K562 (cell line): Measurements from ENCODE around the gene LINGO3. TPM values are rescaled to one million over a fixed set of nuclear protein-coding genes. Genes with fewer than 3 reads are reported as not detected.

Experiments used
- ATAC-seq: fragments of 200-7000 bp; cut with Tn5 transposase; 3 replicates; pipeline ENCODE4 v1.9.1; 2020; ENCODE audit warnings: moderate library complexity
- BruUV-seq: library from RNA; stranded (reverse); fragments of 400-500 nt; replicated peaks from 2 replicates; lab custom pipeline; 2021; lab: Mats Ljungman, UMichigan
- CTCF ChIA-PET: fragments of 300-600 bp; formaldehyde crosslinking; extraction: SDS; loops from one replicate; lab custom pipeline; 2021; ENCODE audit warnings: low intra/inter-chr PET ratio; lab: Yijun Ruan, JAX
- POLR2A ChIA-PET: fragments of 300-600, 350-650 bp; sonication (Branson Sonifier 250); formaldehyde crosslinking; extraction: SDS; loops from one replicate; lab custom pipeline; 2021; ENCODE audit warnings: antibody characterized with exemption, inconsistent platforms; lab: Yijun Ruan, JAX
- DNase-seq, 4 experiments: peaks; one replicate each; pipeline versions ENCODE4 v3.0.0 to v3.0.0-alpha.2; 2011 to 2018; ENCODE audit warnings: low spot score in 3 of 4, mixed read lengths in 3 of 4; ENCODE audit errors: extremely low read depth in 1 of 4
- FAIRE-seq: peaks from 2 replicates; lab custom pipeline; 2011; peaks lifted over from hg19 to GRCh38; lab: Jason Lieb, UNC
- H2AFZ ChIP-seq: 2 replicates; pipeline ENCODE4 v1.6.0; 2011; ENCODE audit warnings: low read depth, low read length, control low read depth, inconsistent platforms
- H3K27ac ChIP-seq: fragments of 200-600 bp; 3 replicates; pipeline ENCODE4 v1.8.0; 2011; ENCODE audit warnings: low read depth, mild to moderate bottlenecking, control low read depth, inconsistent platforms, low read length, moderate library complexity, mixed read lengths; ENCODE audit errors: extremely low read depth
- H3K27me3 ChIP-seq, 2 experiments: fragments of 300-600 bp in 1 of 2; 2 replicates in 1 of 2; 3 replicates in 1 of 2; pipeline versions ENCODE4 v1.6.0 to v1.8.0; 2011; ENCODE audit warnings: inconsistent platforms in 2 of 2, low read length in 2 of 2, mild to moderate bottlenecking in 1 of 2, mixed read lengths in 1 of 2, moderate library complexity in 1 of 2; ENCODE audit not compliant: control insufficient read depth in 2 of 2, insufficient read depth in 2 of 2
- H3K36me3 ChIP-seq: fragments of 300-600 bp; 3 replicates; pipeline ENCODE4 v1.8.0; 2011; ENCODE audit warnings: mild to moderate bottlenecking, low read length, inconsistent platforms; ENCODE audit not compliant: control insufficient read depth, insufficient read depth
- H3K4me1 ChIP-seq, 2 experiments: fragments of 200-600 bp in 1 of 2; replicated peaks in 1 of 2; 2 replicates in 1 of 2; 3 replicates in 1 of 2; pipeline versions ENCODE4 v1.5.1 to v1.8.0; 2011; ENCODE audit warnings: inconsistent platforms in 2 of 2, low read length in 2 of 2, mild to moderate bottlenecking in 1 of 2, mixed read lengths in 1 of 2, moderate library complexity in 1 of 2; ENCODE audit not compliant: control insufficient read depth in 2 of 2, insufficient read depth in 2 of 2
- H3K4me2 ChIP-seq: 2 replicates; pipeline ENCODE4 v1.6.1; 2011; ENCODE audit warnings: low read length, control low read depth, inconsistent platforms, mixed read lengths; ENCODE audit not compliant: insufficient read depth
- H3K4me3 ChIP-seq: fragments of 200-600 bp; sonication (generic), shearing (Covaris generic); 2 replicates; pipeline ENCODE4 v1.5.1; 2016; ENCODE audit warnings: control low read depth, inconsistent platforms
- H3K79me2 ChIP-seq: fragments of 200-600 bp; 3 replicates; pipeline ENCODE4 v1.8.0; 2011; ENCODE audit warnings: low read length, inconsistent platforms; ENCODE audit not compliant: control insufficient read depth, insufficient read depth
- H3K9ac ChIP-seq, 2 experiments: 2 replicates each; pipeline versions ENCODE4 v1.6.0 to v1.6.1; 2011; ENCODE audit warnings: low read depth in 2 of 2, low read length in 2 of 2, control low read depth in 1 of 2, inconsistent platforms in 1 of 2, mild to moderate bottlenecking in 1 of 2, mixed read lengths in 1 of 2; ENCODE audit not compliant: insufficient read depth in 1 of 2
- H3K9me1 ChIP-seq: one replicate; pipeline ENCODE4 v1.6.0; 2011; ENCODE audit warnings: inconsistent platforms, mild to moderate bottlenecking, low read length, moderate library complexity; ENCODE audit not compliant: control insufficient read depth, insufficient read depth
- H3K9me3 ChIP-seq: replicated peaks from 2 replicates; pipeline ENCODE4 v1.5.1; 2011; ENCODE audit warnings: low read depth, low read length, inconsistent platforms; ENCODE audit not compliant: control insufficient read depth, insufficient read depth
- H4K20me1 ChIP-seq: replicated peaks from 2 replicates; pipeline ENCODE4 v1.6.1; 2011; ENCODE audit warnings: low read length, inconsistent platforms, mixed read lengths; ENCODE audit not compliant: control insufficient read depth, insufficient read depth
- CBFA2T3 ChIP-seq: fragments of 450-650 bp; IDR thresholded peaks from 2 replicates; pipeline ENCODE4 v1.6.1; 2017
- ETV1 ChIP-seq: fragments of 450-650 bp; conservative IDR thresholded peaks from 2 replicates; pipeline ENCODE4 v1.6.1; 2016; ENCODE audit warnings: missing genetic modification characterization, control low read depth, low read depth, missing compliant biosample characterization
- JUN ChIP-seq, 2 experiments: sonication (generic) in 1 of 2; formaldehyde crosslinking in 1 of 2; IDR thresholded peaks; 2 replicates each; pipeline versions ENCODE4 v1.6.1 to v1.8.0; 2012 to 2022; ENCODE audit warnings: borderline replicate concordance in 2 of 2, mild to moderate bottlenecking in 2 of 2, improper control_type of control experiment in 1 of 2, low read depth in 1 of 2, low read length in 1 of 2, missing genetic modification reagents in 1 of 2
- KDM1A ChIP-seq, 2 experiments: fragments of 450-650 bp; IDR thresholded peaks; 2 replicates each; pipeline ENCODE4 v1.6.1; 2016; ENCODE audit warnings: mild to moderate bottlenecking in 2 of 2
- MED1 ChIP-seq: sonication (generic); formaldehyde crosslinking; IDR thresholded peaks from 2 replicates; pipeline ENCODE4 v1.8.1; 2023; ENCODE audit warnings: missing genetic modification reagents, borderline replicate concordance
- MEF2D ChIP-seq: conservative IDR thresholded peaks from 2 replicates; pipeline ENCODE4 v1.6.1; 2016; ENCODE audit warnings: low read depth, missing genetic modification characterization, missing compliant biosample characterization
- MEIS2 ChIP-seq: fragments of 450-650 bp; IDR thresholded peaks from 2 replicates; pipeline ENCODE4 v1.6.1; 2014; ENCODE audit warnings: mild to moderate bottlenecking; ENCODE audit not compliant: partially characterized antibody
- ZNF232 ChIP-seq: sonication (generic); formaldehyde crosslinking; IDR thresholded peaks from 2 replicates; pipeline ENCODE4 v1.8.0; 2022; ENCODE audit warnings: mild to moderate bottlenecking, missing genetic modification reagents
- WGBS: fragments of 100-300 bp; shearing (Covaris generic); methylation state at CpG from one replicate; pipeline ENCODE4 v1.1.6; 2016; ENCODE audit warnings: low coverage, mixed read lengths; ENCODE audit not compliant: insufficient coverage; ENCODE audit errors: missing lambda C conversion rate; 5-methylcytosine and 5-hydroxymethylcytosine counted together
- in situ Hi-C: fragments of 300-500 bp; cut with MboI; formaldehyde crosslinking; loops from 4 replicates; pipeline ENCODE4 v1.15.0; 2018; ENCODE audit warnings: inconsistent platforms, mixed read lengths
- intact Hi-C: fragments of 100-400 bp; cut with micrococcal nuclease; formaldehyde crosslinking; loops from 2 replicates; pipeline ENCODE4 v1.14.2; 2022
- polyA plus RNA-seq, 8 experiments: library from polyadenylated mRNA; depleted of rRNA in 4 of 8; stranded (reverse) in 5 of 8; unstranded in 3 of 8; fragments of >200 nt; fragmentation: Nextera tagmentation in 2 of 8; fragmentation: Illumina TruSeq in 1 of 8; extraction: Ambion mirVana in 2 of 8; extraction: Trizol in 1 of 8; gene quantifications; 2 replicates each; pipeline versions ENCODE4 v1.2.1 to v1.2.3, GENCODE V29; 2011 to 2014; ENCODE audit warnings: inconsistent platforms in 1 of 8, missing spikeins in 1 of 8
- total RNA-seq, 7 experiments: library from RNA; depleted of rRNA in 6 of 7; stranded (reverse); fragments of >200 nt in 6 of 7; fragmentation: Illumina TruSeq in 2 of 7; extraction: Trizol in 2 of 7; gene quantifications; 2 replicates each; pipeline versions ENCODE4 v1.2.1 to v1.2.3, GENCODE V29; 2011 to 2021; ENCODE audit warnings: low replicate concordance in 1 of 7
- TF ChIP-seq, protein P1 (sequence below), 2 experiments: fragments of 450-650 bp; IDR thresholded peaks; 2 replicates each; pipeline ENCODE4 v1.6.1; 2018; ENCODE audit warnings: mild to moderate bottlenecking in 2 of 2, low read depth in 1 of 2; ENCODE audit not compliant: partially characterized antibody in 2 of 2
- TF ChIP-seq, protein P2 (sequence below): fragments of 450-650 bp; IDR thresholded peaks from 2 replicates; pipeline ENCODE4 v1.6.1; 2016
- TF ChIP-seq, protein P3 (sequence below): sonication (generic); IDR thresholded peaks from 2 replicates; pipeline ENCODE4 v1.6.1; 2016

LINGO3 gene
- total and polyA plus RNA-seq, 9 of the 15 experiments (the other 6 are each of a cell fraction or from before 2014, with no cell fraction given) = 0.03 to 0.05 (median 0.03) TPM; not detected in 6

- TF ChIP-seq, protein P1, sequence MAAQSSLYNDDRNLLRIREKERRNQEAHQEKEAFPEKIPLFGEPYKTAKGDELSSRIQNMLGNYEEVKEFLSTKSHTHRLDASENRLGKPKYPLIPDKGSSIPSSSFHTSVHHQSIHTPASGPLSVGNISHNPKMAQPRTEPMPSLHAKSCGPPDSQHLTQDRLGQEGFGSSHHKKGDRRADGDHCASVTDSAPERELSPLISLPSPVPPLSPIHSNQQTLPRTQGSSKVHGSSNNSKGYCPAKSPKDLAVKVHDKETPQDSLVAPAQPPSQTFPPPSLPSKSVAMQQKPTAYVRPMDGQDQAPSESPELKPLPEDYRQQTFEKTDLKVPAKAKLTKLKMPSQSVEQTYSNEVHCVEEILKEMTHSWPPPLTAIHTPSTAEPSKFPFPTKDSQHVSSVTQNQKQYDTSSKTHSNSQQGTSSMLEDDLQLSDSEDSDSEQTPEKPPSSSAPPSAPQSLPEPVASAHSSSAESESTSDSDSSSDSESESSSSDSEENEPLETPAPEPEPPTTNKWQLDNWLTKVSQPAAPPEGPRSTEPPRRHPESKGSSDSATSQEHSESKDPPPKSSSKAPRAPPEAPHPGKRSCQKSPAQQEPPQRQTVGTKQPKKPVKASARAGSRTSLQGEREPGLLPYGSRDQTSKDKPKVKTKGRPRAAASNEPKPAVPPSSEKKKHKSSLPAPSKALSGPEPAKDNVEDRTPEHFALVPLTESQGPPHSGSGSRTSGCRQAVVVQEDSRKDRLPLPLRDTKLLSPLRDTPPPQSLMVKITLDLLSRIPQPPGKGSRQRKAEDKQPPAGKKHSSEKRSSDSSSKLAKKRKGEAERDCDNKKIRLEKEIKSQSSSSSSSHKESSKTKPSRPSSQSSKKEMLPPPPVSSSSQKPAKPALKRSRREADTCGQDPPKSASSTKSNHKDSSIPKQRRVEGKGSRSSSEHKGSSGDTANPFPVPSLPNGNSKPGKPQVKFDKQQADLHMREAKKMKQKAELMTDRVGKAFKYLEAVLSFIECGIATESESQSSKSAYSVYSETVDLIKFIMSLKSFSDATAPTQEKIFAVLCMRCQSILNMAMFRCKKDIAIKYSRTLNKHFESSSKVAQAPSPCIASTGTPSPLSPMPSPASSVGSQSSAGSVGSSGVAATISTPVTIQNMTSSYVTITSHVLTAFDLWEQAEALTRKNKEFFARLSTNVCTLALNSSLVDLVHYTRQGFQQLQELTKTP (IDR thresholded peaks at IDR 0.05; ENCODE audit: low read depth in 1 of 2, partially characterized antibody in 2 of 2) = no peak
- TF ChIP-seq MEF2D (tag) = no peak
- TF ChIP-seq, all 486 proteins: peak for 0
Observed at GRCh38 chr19:2351591-2351990, 43.6 kb upstream of the LINGO3 start (continued).

DNA sequence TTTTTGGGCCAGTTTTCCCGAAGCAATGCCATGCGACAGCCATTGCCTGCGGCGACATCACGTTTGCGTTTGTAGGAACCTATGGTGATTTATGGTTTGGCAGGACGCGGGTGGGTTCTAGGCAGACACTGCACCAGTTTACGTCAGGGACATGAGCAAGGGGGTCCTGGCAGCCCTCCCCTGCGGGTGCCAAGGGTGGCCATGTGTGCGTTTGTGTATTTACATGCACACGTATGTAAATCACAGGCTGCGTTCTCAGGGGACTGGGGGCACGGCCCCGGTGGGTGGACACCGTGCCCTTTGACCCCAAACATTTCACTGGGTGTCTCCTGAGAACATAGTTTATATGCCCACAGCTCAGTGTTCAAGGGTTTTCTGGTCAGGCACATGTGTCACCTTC, 42.7 kb upstream of the LINGO3 start:
- ATAC-seq (no peak), FAIRE-seq (no peak), DNase-seq (no peak)
- CTCF ChIA-PET = no interaction called here
- no peak overlapping the region for H2AFZ ChIP-seq
- TF ChIP-seq, protein P2, sequence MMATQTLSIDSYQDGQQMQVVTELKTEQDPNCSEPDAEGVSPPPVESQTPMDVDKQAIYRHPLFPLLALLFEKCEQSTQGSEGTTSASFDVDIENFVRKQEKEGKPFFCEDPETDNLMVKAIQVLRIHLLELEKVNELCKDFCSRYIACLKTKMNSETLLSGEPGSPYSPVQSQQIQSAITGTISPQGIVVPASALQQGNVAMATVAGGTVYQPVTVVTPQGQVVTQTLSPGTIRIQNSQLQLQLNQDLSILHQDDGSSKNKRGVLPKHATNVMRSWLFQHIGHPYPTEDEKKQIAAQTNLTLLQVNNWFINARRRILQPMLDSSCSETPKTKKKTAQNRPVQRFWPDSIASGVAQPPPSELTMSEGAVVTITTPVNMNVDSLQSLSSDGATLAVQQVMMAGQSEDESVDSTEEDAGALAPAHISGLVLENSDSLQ = 0 out of 2 replicates have a peak, but pooled peaks have one; percentile 9
- TF ChIP-seq MEIS2 = peak; percentile 9
- no peak for TF ChIP-seq JUN (IDR thresholded peaks at IDR 0.05; ENCODE audit: borderline replicate concordance, low read depth, low read length)
- no peak for TF ChIP-seq JUN (CRISPR knock-in tag; IDR thresholded peaks at IDR 0.05; ENCODE audit: borderline replicate concordance)
- 0 out of 4 replicates have a peak, but pooled peaks of 1 of the 2 experiments have one; percentile 22 for TF ChIP-seq KDM1A (IDR thresholded peaks at IDR 0.05)
- TF ChIP-seq, protein P3, sequence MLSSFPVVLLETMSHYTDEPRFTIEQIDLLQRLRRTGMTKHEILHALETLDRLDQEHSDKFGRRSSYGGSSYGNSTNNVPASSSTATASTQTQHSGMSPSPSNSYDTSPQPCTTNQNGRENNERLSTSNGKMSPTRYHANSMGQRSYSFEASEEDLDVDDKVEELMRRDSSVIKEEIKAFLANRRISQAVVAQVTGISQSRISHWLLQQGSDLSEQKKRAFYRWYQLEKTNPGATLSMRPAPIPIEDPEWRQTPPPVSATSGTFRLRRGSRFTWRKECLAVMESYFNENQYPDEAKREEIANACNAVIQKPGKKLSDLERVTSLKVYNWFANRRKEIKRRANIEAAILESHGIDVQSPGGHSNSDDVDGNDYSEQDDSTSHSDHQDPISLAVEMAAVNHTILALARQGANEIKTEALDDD = no peak
- no peak for TF ChIP-seq ZNF232 (CRISPR knock-in tag)
- TF ChIP-seq CBFA2T3 = no peak
- no peak for TF ChIP-seq MED1 (CRISPR knock-in tag)
- no peak for TF ChIP-seq ETV1
- H3K9me1 ChIP-seq = peaks cover 2% of the 10 kb centered on the region
- POLR2A ChIA-PET = no interaction called here
- no peak overlapping the region for H3K4me2 ChIP-seq
- H3K9me3 ChIP-seq = no peaks in the 10 kb centered on the region; the same call in 1 of the 2 replicates
- no peak overlapping the region for H3K27ac ChIP-seq
- intact Hi-C loops = no loop called here
- no peaks in the 10 kb centered on the region for H3K79me2 ChIP-seq
- peak overlapping the region in 1 of 2 experiments; percentile 35; a peak in 2 of 4 replicates for H3K9ac ChIP-seq
- H4K20me1 ChIP-seq = no peaks in the 10 kb centered on the region
- BruUV-seq = no TSS peak
- peaks cover 35% of the 10 kb centered on the region; the same call in 2 of the 3 replicates for H3K36me3 ChIP-seq
- 68% methylated on average over 16 of the region's 16 CpGs for WGBS
- in situ Hi-C loops = no loop called here
- peaks cover 7 to 39% of the 10 kb centered on the region in 2 experiments; a peak in 4 of 5 replicates for H3K4me1 ChIP-seq
- H3K4me3 ChIP-seq = no peak overlapping the region
- H3K27me3 ChIP-seq = no peaks in the 10 kb centered on the region
